Putamen (tissue), 1 donor: Measurements from ENCODE around the gene PER3.

ENCODE experiments used
- DNase-seq: peaks from one replicate; pipeline ENCODE4 v3.0.0-alpha.2; 2016; ENCODE audit warnings: low spot score

The PER3 gene

DNA sequence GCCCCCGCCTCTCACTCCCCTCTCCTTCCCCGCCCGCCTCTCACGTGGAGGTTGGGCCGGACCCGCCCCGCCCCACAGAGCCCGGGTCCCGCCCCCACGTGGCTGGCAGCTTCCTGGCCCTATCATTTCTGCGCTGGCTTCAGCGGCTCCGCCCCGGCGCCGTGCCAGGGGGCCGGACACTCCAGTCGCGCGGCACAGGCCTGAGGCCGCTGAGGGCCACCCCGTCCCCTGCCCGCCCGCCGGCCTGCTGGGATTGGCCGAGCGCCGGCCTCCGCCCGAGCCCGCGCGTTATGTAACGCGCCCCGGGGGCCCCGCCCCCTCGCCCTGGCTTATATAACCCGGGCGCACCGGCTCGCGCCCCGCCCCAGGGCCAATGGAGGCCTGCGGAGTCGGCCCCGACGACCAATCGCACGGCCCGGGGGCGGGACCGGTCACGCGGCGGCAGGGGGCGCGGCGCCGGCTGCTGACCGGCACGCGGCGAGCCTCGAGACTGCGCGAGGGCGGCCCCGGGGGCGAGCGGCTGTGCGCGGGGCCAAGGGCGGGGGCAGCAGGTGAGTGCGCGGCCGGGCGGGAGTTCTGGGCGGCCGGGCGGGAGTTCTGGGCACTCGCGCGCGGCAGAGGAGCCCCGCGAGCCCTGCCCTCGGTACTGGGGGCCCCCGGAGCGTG, at the start of gene PER3:
Gene PER3 (plus strand): TSS at position 466 of the 666 bp plus-strand sequence. CDS start 587 bp downstream, outside the sequence.
- peak; percentile 98 for DNase-seq

DNA sequence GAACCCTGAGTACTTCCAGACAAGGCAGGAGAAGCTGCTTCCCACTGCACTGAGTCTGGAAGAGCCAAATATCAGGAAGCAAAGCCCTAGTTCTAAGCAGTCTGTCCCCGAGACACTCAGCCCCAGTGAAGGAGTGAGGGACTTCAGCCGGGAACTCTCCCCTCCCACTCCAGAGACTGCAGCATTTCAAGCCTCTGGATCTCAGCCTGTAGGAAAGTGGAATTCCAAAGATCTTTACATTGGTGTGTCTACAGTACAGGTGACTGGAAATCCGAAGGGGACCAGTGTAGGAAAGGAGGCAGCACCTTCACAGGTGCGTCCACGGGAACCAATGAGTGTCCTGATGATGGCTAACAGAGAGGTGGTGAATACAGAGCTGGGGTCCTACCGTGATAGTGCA, 46.0 kb upstream of the PER3 start:
- DNase-seq: no peak

DNA sequence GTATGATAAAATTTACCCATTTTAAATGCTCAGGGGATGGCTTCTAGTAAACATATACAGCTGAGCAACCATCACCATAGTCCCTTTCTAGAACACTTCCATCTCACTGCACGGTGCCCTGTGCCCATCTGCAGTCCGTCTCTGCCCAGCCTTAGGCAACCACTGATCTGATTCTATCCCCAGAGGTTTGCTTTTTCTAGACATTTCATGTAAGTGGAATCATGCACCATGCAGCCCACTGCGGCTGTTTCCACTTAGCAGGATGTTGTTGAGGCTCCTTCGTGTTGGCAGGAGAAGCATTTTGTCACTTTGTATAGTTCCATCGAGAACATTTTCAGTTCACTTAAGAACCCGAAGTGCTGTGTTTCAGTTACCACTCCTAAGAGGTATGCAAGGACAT, 40.7 kb upstream of the PER3 start:
- DNase-seq: no peak

DNA sequence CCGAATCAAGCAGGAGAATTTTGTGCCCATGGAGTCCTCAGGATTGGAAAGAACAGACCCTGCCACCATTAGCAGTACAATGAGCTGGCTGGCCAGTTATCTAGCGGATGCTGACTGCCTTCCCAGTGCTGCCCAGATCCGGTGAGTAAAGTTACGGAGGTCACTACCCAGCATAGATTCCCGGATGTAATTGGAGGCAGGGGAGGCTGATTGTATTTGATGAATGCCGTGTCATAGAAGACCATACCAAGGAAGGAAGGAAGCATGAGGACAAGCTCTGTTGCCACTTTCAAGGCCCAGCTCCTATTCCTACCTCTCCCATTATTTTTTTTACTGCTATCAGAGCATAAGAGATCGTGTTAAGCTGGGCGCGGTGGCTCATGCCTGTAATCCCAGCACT, 39.2 kb upstream of the PER3 start:
- DNase-seq: no peak

DNA sequence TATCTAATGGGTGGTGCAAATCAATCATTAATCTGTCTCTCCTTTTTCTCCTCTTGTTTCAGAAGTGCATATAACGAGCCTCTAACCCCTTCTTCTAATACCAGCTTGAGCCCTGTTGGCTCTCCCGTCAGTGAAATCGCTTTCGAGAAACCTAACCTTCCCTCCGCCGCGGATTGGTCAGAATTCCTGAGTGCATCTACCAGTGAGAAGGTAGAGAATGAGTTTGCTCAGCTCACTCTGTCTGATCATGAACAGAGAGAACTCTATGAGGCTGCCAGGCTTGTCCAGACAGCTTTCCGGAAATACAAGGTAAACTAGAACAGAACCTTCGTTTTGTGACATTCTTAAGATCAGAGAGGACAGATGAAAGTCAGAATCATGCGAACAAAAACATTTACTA, 38.3 kb upstream of the PER3 start:
- DNase-seq: no peak

DNA sequence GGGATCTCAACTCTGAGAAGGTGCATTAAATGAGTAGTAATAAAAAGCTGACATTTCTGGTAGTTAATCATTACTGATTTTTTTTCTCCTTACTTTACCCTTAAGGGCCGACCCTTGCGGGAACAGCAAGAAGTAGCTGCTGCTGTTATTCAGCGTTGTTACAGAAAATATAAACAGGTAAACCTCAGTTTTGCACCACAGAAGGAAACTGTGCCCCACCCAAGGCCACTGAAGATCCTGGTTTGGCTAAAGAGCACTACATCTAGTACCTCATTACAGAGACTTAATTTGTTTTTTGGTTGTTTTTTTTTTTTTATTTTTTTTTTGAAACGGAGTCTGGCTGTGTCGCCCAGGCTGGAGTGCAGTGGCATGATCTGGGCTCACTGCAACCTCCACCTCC, 36.5 kb upstream of the PER3 start:
- no peak for DNase-seq

DNA sequence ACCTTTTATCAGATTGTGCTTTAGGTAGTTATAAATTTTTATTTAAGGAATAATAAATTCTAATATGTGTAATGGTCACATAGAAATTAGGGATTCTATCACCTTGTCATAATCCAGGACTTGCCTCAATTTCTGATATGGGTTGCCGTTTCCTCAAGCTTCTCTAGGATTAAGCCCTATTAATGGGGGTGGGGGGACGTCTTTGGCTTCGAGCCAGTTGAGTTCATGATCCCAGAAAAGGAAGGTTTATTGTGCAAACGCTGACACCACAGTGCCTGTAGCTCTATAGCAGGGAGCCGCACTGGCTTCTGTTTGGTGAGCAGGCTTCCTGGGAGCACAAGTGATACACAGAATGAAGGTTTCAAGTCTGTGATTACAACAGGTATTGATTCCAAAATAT, 35.0 kb upstream of the PER3 start:
- no peak for DNase-seq

DNA sequence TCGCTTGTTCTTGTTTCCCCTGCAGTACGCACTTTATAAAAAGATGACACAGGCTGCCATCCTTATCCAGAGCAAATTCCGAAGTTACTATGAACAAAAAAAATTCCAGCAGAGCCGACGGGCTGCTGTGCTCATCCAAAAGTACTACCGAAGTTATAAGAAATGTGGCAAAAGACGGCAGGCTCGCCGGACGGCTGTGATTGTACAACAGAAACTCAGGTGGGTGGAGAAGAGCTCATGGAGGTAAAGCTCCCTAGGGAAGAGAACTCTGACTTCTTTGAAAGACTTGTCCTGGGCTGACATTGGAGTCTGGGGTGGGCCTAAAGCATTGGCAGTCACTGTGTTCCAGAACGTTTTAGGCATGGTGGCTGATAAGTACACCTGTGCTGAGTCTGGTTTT, 32.9 kb upstream of the PER3 start:
- DNase-seq: no peak

DNA sequence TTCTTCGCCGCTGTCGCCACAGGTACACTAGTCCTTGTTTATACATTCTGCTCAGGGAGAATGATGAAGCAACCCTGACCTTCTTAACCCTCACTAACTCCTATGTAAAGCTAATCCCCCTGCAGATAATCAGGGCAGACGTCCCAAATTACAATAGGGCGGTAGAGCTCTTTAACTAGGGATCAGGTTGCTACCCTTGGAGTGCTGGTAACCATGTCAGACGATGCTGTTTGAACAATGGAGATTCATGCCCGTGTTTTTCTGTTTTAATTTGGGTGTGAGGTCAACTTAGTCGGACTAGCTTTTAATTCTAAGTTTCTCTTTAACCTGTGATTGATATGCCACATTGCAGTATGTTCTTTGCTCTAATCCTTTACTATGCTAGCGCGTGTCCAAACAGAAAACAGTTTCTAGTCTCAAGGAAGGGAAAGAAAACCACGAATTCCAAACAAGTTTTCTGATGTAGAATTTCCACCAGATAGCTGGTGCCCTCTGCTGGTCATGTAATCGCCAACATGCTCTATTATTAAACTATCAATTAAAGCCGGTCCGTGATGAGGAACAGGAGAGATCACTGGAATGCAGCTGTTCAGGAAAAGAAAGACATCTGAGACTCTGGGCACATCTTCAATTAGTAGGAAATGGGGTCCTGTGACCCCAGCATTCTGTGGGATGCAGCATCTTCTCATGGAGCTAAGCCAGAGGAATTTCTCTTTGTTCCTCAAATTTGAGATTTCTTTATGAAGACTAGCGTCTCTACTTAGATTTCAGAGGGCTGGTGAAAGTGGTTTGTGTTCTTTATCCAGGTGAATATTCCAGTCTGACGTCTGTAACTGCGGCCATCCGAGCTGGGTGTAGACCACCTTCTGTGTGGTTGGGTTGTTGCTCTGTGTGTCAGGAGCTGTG, 31.3 kb upstream of the PER3 start:
- DNase-seq: peak; percentile 77

DNA sequence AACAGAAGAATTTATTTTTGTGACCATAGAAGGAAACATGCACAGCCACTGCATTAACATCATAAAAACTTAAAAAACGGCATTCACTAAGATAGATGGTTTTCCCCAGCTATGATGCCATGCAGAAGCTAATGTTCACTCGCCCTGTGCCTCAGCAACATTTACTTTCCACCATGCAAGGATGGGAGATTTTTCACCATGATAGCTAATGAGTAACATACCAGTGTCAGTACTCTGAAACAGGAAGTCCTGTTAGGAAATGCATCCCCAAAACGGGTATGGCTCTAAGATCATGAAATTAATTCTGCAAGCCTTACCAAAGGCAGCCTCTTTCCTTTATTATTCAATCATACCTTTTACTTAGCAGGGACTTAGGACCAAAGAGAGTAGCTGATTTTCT, 30.4 kb upstream of the PER3 start:
- DNase-seq: no peak

DNA sequence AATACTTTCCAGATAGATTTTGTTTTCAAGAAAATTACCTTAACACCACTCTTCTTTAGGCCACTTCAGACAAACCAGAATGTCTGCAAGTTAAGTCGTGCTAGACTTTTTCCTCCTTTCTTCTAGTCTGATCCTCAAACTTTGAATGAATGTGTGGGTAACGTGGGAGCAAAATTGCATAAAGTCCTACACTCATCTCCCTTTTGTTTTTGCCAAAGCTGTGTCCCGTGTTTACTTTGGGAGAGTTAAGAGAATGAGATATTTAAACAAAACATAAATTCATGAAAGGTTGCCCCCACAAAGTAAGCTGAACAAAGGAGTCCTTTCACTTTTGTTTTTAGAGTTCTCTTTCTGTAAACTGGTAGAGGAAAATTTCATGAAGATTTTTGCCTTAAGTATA, 29.9 kb upstream of the PER3 start:
- DNase-seq: no peak

DNA sequence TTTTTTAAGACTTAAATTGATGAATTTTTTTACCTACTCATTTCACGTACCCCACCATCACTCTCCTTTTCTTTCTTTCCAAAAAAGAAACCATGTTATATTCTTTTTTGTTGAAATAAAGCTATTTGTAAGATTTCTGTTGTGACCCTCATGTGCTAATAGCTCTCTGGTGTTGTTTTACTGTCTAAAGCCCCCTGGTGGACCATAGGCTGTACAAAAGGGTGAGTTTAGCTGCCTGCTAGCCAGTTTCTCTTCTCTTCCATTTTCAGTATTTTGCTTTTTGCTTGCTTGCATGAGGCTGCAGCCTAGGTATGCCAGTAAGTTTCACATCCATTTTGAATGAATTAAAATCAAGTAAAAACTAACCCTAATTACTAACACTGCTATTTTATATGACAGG, 28.6 kb upstream of the PER3 start:
- no peak for DNase-seq

DNA sequence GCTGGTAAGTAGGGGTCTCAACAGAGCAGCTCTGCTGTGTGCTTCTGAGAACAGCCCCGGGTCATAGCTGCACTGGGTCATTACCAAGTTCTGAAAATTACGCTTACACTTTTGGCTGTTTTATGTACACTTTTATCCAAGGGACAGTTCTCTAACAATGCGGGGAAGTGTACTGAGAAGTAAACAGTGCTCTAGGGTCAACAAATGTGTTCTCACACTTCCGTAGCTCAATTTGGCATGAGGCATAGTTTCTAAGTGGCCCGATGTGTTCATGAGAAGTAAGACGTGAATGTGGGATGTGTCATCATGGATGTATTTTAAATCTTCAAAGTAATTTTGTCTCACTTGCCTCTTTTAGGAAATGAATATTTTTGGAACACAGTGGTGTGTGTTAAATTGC, 23.8 kb upstream of the PER3 start:
- DNase-seq: no peak

DNA sequence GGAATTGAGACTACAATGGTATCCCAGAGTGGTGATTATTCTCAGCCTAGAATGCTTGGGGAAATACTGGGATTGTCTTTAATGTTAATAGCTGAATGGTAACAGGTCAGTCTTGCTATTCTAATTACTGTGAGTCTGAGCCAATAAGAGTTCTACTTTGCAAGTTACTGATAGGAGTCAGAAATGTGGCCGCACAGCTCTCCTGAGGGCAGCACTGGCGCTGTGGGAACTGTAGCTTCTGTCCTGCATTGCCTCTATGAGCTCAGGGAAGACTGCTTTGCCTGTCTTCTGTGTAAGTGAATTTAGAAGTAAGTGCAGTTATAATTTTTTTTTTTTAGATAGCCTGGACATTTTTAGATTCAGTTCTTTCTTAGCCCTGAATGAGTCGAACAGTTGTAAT, 23.0 kb upstream of the PER3 start:
- no peak for DNase-seq

DNA sequence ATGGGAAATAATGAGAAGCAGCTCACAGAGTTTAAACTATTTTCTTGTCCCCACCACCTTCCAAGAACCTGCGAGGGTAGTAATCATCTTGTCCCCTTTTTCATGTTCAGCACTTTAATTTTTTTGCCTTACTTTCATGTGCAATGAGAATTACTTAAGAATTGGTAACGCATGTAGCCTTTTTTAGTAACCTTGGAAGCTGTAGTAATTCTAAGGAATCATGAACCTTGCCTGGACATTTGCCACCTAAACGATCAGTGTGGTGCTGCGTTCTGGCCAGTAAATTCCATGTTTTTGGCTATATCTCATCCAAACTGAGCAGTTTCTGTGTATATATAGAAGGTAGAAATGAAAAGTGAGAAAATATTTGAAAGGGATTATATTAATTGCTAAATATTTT, 16.9 kb upstream of the PER3 start:
- no peak for DNase-seq

DNA sequence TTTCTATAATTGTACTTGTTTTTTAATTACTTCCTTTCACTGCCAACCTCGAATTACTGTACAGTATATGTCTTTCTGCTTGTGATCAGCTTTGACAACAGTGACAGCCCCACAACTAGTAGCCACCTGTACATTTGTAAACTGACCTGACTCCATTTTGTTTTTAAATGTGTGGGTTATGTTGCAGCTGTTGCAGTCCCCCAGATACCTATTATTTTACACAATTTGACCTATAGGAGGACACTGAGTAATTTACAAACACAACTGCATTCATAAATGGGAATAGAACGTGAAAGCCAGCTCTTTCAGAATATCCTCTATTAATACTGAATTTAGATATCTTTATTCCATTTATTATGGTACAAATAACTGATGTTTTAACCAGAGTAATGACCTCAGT, 15.5 kb upstream of the PER3 start:
- no peak for DNase-seq

DNA sequence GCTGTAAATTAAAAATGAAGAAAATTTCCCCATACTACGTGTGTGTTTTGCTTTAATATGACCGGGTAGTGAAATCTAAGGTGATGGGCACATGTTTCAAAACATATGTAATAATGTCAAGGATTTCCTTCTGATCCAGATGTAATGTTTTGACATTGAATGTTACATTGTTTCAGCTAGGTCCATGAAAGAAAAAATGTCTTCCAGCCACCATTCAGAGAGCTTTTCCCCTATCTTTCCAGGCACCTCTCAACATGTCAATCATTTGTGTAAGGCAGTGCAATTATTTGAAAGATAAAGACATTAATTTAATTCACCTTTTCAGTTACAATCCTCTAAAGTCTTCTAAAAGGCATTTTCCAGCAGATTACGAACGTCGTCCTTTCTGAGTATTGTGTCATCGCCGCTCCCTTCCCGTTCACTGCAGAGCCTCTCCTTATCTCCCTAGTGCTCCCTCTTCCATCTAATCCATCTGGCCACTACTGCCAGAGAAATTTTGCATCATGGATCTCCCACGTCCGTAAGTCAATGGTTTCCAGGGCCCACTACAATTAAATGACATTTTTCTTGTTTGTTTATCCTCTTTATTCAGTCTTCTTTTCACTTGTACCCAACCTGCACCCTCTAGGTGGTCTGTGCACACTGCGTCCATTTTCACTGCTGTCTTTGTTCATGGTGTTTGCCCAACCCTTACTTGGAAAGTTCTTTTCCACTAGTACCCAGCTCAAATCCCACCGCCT, 14.2 kb upstream of the PER3 start:
- peak; percentile 18 for DNase-seq

DNA sequence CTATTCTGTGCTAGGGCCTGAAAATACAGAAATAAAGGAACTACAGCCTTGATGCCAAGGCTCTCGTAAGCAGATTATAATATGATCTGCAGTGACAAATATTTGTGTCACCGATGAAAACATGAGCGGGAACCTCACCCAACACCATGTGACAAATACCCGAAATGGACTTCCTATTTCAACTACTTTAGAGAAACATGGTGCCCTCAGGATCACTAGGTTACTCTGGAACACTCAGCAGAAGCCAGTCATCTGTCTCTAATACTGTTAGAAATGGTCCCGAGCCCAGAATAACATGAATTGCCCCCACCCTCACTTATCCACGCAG, 13.5 kb upstream of the PER3 start:
- no peak for DNase-seq

DNA sequence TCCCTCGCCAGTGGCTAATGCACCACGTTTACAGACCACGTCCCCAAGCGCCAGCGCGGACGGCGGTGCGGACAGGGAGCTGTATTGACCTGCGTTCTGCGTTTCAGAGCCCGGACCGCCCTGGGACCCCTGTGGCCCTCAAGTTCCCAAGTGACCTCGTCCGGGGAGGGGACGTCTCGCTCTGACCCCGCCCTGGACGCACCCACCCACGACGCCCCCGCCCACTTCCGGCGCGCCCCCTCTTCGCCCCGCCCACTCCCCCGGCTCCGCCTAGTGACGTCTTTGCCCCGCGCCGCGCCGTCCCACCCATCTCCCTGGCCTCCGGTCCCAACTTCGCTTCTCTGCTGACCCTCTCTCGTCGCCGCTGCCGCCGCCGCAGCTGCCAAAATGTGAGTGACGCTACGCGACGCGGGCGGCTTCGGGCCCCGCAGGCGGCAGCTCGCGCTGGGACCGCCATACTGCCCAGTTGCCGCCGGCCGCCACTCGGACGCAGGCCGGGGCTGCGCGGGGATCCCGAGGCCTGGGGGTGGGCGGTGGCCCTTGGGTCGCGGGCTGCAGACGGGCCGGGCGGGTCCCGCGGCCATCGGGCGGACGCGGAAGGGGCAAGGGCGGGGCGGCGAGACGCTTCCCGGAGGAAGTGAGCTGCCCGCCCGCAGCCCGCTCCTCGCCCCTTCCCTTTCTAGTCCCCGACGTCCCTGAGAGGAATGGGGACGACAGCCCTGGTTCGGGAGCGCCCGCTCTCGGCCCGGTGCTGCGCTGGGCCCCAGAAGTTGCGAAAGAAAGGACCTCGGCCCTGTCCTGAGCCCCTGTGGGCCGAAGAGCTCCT, 12.9 kb upstream of the PER3 start, which contains the start of gene VAMP3:
Gene VAMP3 (plus strand): TSS at position 300 of the 826 bp plus-strand sequence. CDS start 88 bp downstream, at position 388.
- peak; percentile 81 for DNase-seq

DNA sequence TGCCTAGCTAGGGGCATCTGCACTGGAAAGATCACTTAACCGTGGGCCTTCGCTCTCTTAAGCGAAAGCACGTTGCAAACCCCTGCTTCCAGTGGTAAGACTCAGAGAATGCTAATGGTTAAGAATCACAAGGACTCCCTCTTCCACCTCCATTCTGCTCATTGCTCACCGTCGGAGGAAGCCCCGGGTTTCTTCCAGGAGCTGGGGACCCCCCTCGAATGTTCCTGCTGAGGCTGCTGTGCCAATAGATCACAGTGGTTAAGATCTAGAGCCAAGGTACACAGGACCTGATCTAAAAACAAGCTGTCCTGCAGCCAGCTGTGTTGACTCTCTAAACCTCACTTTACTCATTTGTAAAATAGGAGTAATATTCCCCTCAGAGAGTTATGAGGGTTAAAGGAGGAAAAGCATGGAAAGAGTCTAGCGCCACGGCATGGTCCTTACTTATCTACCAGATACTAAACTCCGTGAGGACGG, 12.2 kb upstream of the PER3 start:
- no peak for DNase-seq

DNA sequence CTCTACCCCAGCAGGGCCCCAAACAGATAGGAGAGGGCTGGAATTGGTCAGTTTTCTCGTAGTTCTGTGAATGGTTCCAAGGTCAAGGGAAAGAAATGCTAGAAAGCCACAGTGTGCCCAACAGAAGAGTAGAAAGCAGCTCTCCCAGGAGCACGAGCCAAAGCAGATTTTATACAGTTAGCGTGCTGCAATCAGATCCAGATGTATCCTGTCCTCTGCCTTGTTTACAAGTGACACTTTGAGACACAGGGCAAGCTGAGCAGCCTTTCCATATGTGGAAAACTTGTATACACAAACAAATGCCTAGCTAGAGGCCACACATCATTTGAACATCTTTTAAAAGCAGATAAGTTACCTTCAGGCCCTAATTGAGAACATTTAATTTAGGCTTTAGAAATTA, 6.5 kb upstream of the PER3 start:
- no peak for DNase-seq

DNA sequence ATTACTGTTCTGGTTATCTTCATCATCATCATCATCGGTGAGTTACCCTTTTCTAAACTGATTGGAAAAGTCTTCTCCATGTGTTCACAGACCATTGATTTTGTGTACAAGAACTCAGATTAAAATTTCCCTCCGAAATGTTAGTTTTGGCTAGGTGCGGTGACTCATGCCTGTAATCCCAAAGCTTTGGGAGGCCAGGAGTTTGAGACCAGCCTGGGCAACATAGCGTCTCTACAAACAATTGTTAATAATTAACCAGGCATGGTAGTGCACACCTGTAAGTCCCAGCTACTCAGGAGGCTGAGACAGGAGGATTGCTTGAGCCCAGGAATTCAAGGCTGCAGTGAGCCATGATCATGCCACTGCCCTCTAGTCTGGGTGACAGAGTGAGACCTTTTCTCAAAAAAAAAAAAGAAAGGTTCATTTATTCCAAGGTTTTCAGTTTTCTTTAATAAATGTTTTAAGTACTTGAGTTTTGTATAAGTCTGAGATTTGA, 5.9 kb upstream of the PER3 start:
- no peak for DNase-seq
